22Rv1 (cell line): ENCODE data around the gene ARHGEF2.

ENCODE experiments used
- H3K27ac ChIP-seq: fragments of 450-650 bp; 2 replicates; pipeline ENCODE4 v1.5.1; 2017
- CTCF ChIP-seq: fragments of 450-650 bp; IDR thresholded peaks from 2 replicates; pipeline ENCODE4 v1.5.1; 2017; ENCODE audit warnings: mild to moderate bottlenecking
- ZFX ChIP-seq: fragments of 450-650 bp; IDR thresholded peaks from 2 replicates; pipeline ENCODE4 v1.6.1; 2017; ENCODE audit warnings: antibody characterized with exemption, borderline replicate concordance

Gene ARHGEF2

DNA sequence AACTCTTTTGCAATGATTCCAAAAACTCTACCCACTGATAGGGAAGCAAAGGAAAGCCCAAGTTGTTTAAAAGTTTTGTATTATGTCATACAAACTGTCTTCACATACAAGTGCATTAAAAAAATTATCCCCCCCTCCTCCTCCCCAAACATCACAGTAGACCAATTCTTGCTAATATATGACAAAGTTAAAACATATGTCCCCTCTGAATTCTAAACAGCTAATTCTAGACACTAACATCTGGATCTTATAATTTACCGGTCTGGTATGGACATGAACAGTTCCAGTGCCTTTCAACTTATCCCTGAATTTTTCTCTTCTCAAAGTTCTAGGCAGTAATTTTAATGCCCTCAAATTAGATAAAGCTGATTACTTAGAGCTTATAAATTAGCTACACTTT is 80.6 kb downstream of the ARHGEF2 start:
- no peak for TF ChIP-seq ZFX
- TF ChIP-seq CTCF = no peak
- no peak overlapping the region for H3K27ac ChIP-seq
